ENCODE results near the gene ZSCAN12. TPM values are rescaled to one million over a fixed set of nuclear protein-coding genes. Genes with fewer than 3 reads are reported as not detected.

ZSCAN12 gene
- total RNA-seq, 1 donor from 2014 or later, result 20.7 TPM

DNA sequence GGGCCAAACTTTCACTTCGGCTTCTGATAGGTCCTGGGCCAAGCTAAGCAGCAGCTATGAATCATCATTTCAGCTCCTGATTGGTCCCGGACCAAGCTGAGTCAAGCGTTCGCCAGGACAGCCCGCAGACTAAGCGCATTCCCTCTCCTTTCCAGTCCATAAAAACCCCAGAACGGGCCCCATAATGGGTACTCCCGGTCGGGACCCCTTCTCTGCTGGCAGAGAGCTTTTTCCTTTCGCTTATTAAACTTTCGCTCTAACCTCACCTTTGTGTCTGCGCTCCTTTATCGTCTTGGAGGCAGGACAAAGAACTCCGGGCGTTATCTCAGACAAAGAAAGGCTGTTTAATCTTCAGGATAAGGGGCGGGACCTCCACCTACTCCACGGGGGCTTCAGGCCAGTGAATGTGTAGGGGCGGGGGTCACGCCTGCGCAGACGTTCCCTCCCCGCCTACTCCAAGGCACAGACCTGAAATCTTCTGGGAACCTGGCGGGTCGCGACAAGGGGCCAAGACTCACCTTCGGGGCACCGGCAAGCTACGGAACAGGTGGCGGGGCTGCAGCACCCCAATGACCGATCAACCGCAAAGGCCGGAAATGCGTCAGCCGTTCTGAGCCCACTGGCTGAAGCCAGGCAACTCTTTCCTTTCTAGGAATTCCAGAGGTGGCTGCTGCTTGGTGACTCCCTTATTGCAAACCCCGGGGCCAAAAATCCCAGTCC, 63.8 kb downstream of the ZSCAN12 start, which contains the start of gene ZSCAN31:
Gene ZSCAN31 (minus strand): TSS at position 585 of the 720 bp plus-strand sequence. CDS start 6,465 bp downstream, outside the sequence.
- Histone ChIP-seq H3F3A (ENCODE audit: low read depth) (peaks cover 31% of the 10 kb centered on the region), H3K9me3 (ENCODE audit: low read depth) (no peaks in the 10 kb centered on the region), H3K9ac (peak within 1 kb of the TSS; percentile 97), H4K20me1 (ENCODE audit: low read depth) (no peaks in the 10 kb centered on the region), H3K36me3 (no peaks in the 10 kb centered on the region), H2AFZ (replicated peaks) (peak within 1 kb of the TSS; percentile 74), H3K79me2 (ENCODE audit: low read depth) (peaks cover 26% of the 10 kb centered on the region), H3K4me2 (peak within 1 kb of the TSS; percentile 88), H3K4me3 (peak within 1 kb of the TSS; percentile 79), H3K27me3 (no peaks in the 10 kb centered on the region), H3K27ac (peak within 1 kb of the TSS; percentile 100), H3K4me1 (peaks cover 21% of the 10 kb centered on the region)
- TF ChIP-seq, protein P1, sequence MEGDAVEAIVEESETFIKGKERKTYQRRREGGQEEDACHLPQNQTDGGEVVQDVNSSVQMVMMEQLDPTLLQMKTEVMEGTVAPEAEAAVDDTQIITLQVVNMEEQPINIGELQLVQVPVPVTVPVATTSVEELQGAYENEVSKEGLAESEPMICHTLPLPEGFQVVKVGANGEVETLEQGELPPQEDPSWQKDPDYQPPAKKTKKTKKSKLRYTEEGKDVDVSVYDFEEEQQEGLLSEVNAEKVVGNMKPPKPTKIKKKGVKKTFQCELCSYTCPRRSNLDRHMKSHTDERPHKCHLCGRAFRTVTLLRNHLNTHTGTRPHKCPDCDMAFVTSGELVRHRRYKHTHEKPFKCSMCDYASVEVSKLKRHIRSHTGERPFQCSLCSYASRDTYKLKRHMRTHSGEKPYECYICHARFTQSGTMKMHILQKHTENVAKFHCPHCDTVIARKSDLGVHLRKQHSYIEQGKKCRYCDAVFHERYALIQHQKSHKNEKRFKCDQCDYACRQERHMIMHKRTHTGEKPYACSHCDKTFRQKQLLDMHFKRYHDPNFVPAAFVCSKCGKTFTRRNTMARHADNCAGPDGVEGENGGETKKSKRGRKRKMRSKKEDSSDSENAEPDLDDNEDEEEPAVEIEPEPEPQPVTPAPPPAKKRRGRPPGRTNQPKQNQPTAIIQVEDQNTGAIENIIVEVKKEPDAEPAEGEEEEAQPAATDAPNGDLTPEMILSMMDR (IDR thresholded peaks at IDR 0.05), result no peak
- no peak for TF ChIP-seq EZH2 (IDR thresholded peaks at IDR 0.05)
- TF ChIP-seq EZH2phosphoT487 (IDR thresholded peaks at IDR 0.05), result no peak
- peak; percentile 94 for DNase-seq (ENCODE audit: low spot score)
- H3K9me3 Mint-ChIP-seq, result peaks cover 2% of the 10 kb centered on the region
- no peaks in the 10 kb centered on the region for H3K27me3 Mint-ChIP-seq (ENCODE audit: insufficient read depth, low read depth)
- peaks cover 6% of the 10 kb centered on the region for H3K36me3 Mint-ChIP-seq
- no peak within 1 kb of the TSS for H3K27ac Mint-ChIP-seq
- no peak within 1 kb of the TSS for H3K4me3 Mint-ChIP-seq
- no peaks in the 10 kb centered on the region for H3K4me1 Mint-ChIP-seq

DNA sequence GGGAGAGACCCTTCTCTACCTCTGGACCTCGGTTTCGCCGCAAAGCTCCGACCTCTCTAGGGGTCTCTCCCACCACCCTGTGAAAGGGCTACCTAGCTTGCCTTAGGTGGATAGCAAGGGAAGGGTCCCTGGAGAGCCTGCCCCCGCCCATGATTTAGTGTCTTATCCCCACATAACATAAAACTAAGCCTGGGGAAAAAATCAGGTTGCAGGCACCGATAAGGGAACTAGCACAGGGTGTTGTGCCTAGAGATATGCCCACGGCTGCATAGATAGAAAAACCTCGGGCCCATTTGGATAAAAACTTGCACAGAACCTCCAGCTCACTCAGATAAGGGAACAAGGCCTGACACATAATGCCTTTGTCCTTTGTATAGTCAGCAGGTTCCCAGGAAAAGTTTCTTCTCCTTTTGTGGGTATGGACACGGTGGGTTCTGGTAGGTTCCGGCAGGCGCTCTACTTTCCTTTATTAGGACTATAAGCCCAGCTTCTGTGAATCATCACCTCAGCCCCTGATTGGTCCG, 64.4 kb downstream of the ZSCAN12 start:
- Histone ChIP-seq H3K9me3 (ENCODE audit: low read depth) (no peaks in the 10 kb centered on the region), H3K4me1 (peaks cover 21% of the 10 kb centered on the region), H3F3A (ENCODE audit: low read depth) (peaks cover 31% of the 10 kb centered on the region), H3K27me3 (no peaks in the 10 kb centered on the region), H3K9ac (peak overlapping the region; percentile 25), H4K20me1 (ENCODE audit: low read depth) (no peaks in the 10 kb centered on the region), H3K27ac (peak overlapping the region; percentile 100), H3K4me2 (peak overlapping the region; percentile 88), H3K4me3 (peak overlapping the region; percentile 79), H3K36me3 (no peaks in the 10 kb centered on the region), H3K79me2 (ENCODE audit: low read depth) (peaks cover 26% of the 10 kb centered on the region), H2AFZ (replicated peaks) (no peak overlapping the region)
- Mint-ChIP-seq H3K36me3 (peaks cover 6% of the 10 kb centered on the region), H3K27ac (no peak overlapping the region), H3K27me3 (ENCODE audit: insufficient read depth, low read depth) (no peaks in the 10 kb centered on the region), H3K4me1 (no peaks in the 10 kb centered on the region), H3K9me3 (peaks cover 2% of the 10 kb centered on the region), H3K4me3 (no peak overlapping the region)
- no peak for TF ChIP-seq EZH2phosphoT487 (IDR thresholded peaks at IDR 0.05)
- no peak for TF ChIP-seq EZH2 (IDR thresholded peaks at IDR 0.05)
- TF ChIP-seq, protein P1 (IDR thresholded peaks at IDR 0.05), result no peak
- no peak for DNase-seq (ENCODE audit: low spot score)

DNA sequence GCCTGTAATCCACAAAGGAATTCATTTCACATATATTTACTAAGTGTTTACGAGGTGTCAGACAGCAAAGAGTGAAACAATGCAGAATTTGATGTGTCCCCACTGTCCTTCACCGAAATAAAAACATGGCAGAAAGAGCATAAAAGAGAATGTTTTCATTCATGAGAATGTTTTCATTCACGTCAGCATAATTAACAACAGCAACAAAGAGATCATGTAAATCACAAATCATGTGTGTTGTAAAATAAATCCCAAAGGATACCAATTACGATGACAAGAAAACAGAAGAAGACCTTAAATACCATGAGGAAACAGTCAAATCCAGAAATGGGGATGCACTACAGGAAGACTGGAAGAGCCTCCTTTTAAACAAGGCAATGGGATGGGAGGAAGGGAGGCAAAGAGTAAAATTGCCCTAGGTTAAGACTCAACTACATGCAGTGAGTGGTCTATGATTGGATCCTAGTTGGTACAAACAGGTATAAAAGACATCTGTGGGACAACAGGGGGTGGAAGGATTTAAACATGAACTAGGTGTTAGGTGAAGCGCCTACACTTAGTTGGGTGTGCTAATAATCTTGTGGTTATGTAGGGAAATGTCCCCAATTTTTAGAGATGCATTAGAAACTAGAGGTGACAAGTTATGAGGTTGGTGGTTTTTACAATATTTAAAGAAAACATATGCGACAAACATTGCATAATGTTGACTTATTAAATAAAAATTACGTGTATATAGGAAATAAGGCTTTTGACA, 65.1 kb downstream of the ZSCAN12 start:
- Histone ChIP-seq H3K4me3 (peak overlapping the region; percentile 79), H4K20me1 (ENCODE audit: low read depth) (no peaks in the 10 kb centered on the region), H3K27me3 (no peaks in the 10 kb centered on the region), H3K4me1 (peaks cover 21% of the 10 kb centered on the region), H3F3A (ENCODE audit: low read depth) (peaks cover 31% of the 10 kb centered on the region), H3K79me2 (ENCODE audit: low read depth) (peaks cover 26% of the 10 kb centered on the region), H3K27ac (peak overlapping the region; percentile 100), H3K36me3 (no peaks in the 10 kb centered on the region), H2AFZ (replicated peaks) (no peak overlapping the region), H3K4me2 (peak overlapping the region; percentile 88), H3K9ac (peak overlapping the region; percentile 25), H3K9me3 (ENCODE audit: low read depth) (no peaks in the 10 kb centered on the region)
- TF ChIP-seq, protein P1 (IDR thresholded peaks at IDR 0.05), result no peak
- no peak for TF ChIP-seq EZH2 (IDR thresholded peaks at IDR 0.05)
- TF ChIP-seq EZH2phosphoT487 (IDR thresholded peaks at IDR 0.05), result no peak
- Mint-ChIP-seq H3K9me3 (peaks cover 4% of the 10 kb centered on the region), H3K4me3 (no peak overlapping the region), H3K4me1 (no peaks in the 10 kb centered on the region), H3K27me3 (ENCODE audit: insufficient read depth, low read depth) (no peaks in the 10 kb centered on the region), H3K27ac (no peak overlapping the region), H3K36me3 (peaks cover 6% of the 10 kb centered on the region)
- DNase-seq (ENCODE audit: low spot score), result no peak
